Measurements from ENCODE around the gene MKRN2OS. TPM values are rescaled to one million over a fixed set of nuclear protein-coding genes. Genes with fewer than 3 reads are reported as not detected.

Gene MKRN2OS
- under 1 TPM; 0.17 to 0.42 TPM for total RNA-seq
- polyA plus RNA-seq, result under 1 TPM; 0.06 to 0.17 TPM

GRCh38 chr3:12545473-12545791 lies at the start of gene MKRN2OS:
Gene MKRN2OS (minus strand): TSS chr3:12545499. CDS start chr3:12545464, 35 bp downstream.
- H3K36me3 ChIP-seq (ENCODE audit: control insufficient read depth in 4 of 4, insufficient read depth in 3 of 4, low read depth in 1 of 4, low read length in 3 of 4), result no peaks in the 10 kb centered on the region
- H3K27me3 ChIP-seq (ENCODE audit: control insufficient read depth in 4 of 4, insufficient read depth in 4 of 4, low read length in 3 of 4), result no peaks in the 10 kb centered on the region
- no peaks in the 10 kb centered on the region for H3K9me3 ChIP-seq (ENCODE audit: control insufficient read depth in 4 of 4, low read length in 3 of 4)
- no peak for DNase-seq (ENCODE audit: low spot score)
- TF ChIP-seq RXRA (IDR thresholded peaks at IDR 0.05), result no peak
- no peak for TF ChIP-seq FOXA1 (IDR thresholded peaks at IDR 0.05)
- no peak for TF ChIP-seq YY1 (IDR thresholded peaks at IDR 0.05)
- no peak for TF ChIP-seq REST (IDR thresholded peaks at IDR 0.05)
- no peak for TF ChIP-seq GABPA (IDR thresholded peaks at IDR 0.05 in 1 of 2, conservative IDR thresholded peaks at IDR 0.05 in 1 of 2)
- TF ChIP-seq JUND (IDR thresholded peaks at IDR 0.05), result peak in 1 of 2 donors; percentile 16
- TF ChIP-seq HNF4A (conservative IDR thresholded peaks at IDR 0.05), result no peak
- no peak for TF ChIP-seq ATF3 (IDR thresholded peaks at IDR 0.05)
- no peak for TF ChIP-seq RAD21 (IDR thresholded peaks at IDR 0.05)
- H3K4me3 ChIP-seq (ENCODE audit: low read depth in 1 of 3, low read length in 3 of 3), result no peak within 1 kb of the TSS
- H3K4me1 ChIP-seq (ENCODE audit: control insufficient read depth in 4 of 4, insufficient read depth in 4 of 4, low read length in 3 of 4), result no peaks in the 10 kb centered on the region
- 36% methylated on average over 4 of the region's 4 CpGs for WGBS
- no peak within 1 kb of the TSS for H3K27ac ChIP-seq (ENCODE audit: low read depth in 1 of 2, low read length in 2 of 2)
- no peak within 1 kb of the TSS for H3K9ac ChIP-seq (ENCODE audit: low read depth in 1 of 2, low read length in 2 of 2)

- Histone ChIP-seq H3K36me3 (ENCODE audit: control insufficient read depth in 4 of 4, insufficient read depth in 3 of 4, low read depth in 1 of 4, low read length in 3 of 4) (peaks cover 2 to 47% (median 42%) of the 10 kb centered on the region in 4 donors), H3K4me3 (ENCODE audit: low read depth in 1 of 3, low read length in 3 of 3) (no peak overlapping the region), H3K27me3 (ENCODE audit: control insufficient read depth in 4 of 4, insufficient read depth in 4 of 4, low read length in 3 of 4) (no peaks in the 10 kb centered on the region), H3K4me1 (ENCODE audit: control insufficient read depth in 4 of 4, insufficient read depth in 4 of 4, low read length in 3 of 4) (peaks cover 0 to 2% (median 0%) of the 10 kb centered on the region in 4 donors), H3K9ac (ENCODE audit: low read depth in 1 of 2, low read length in 2 of 2) (no peak overlapping the region), H3K9me3 (ENCODE audit: control insufficient read depth in 4 of 4, low read length in 3 of 4) (no peaks in the 10 kb centered on the region), H3K27ac (ENCODE audit: low read depth in 1 of 2, low read length in 2 of 2) (no peak overlapping the region)
- 95% methylated on average over 3 of the region's 3 CpGs for WGBS
- TF ChIP-seq FOXA2 (IDR thresholded peaks at IDR 0.05) (no peak), EGR1 (IDR thresholded peaks at IDR 0.05; ENCODE audit: low read depth in 2 of 2) (no peak), YY1 (IDR thresholded peaks at IDR 0.05) (no peak), CTCF (IDR thresholded peaks at IDR 0.05; ENCODE audit: low read depth, low read length, missing input control) (no peak), TAF1 (conservative IDR thresholded peaks at IDR 0.05) (no peak), MAX (IDR thresholded peaks at IDR 0.05) (no peak), JUND (IDR thresholded peaks at IDR 0.05) (no peak), HNF4G (IDR thresholded peaks at IDR 0.05) (no peak), ZBTB33 (IDR thresholded peaks at IDR 0.05) (no peak), NR2F2 (IDR thresholded peaks at IDR 0.05) (no peak), REST (IDR thresholded peaks at IDR 0.05) (no peak), GABPA (IDR thresholded peaks at IDR 0.05 in 1 of 2, conservative IDR thresholded peaks at IDR 0.05 in 1 of 2) (no peak), FOXA1 (IDR thresholded peaks at IDR 0.05) (no peak), SP1 (IDR thresholded peaks at IDR 0.05) (no peak), HNF4A (conservative IDR thresholded peaks at IDR 0.05) (no peak), RXRA (IDR thresholded peaks at IDR 0.05) (no peak), RAD21 (IDR thresholded peaks at IDR 0.05) (no peak), ATF3 (IDR thresholded peaks at IDR 0.05) (no peak)
- DNase-seq (ENCODE audit: low spot score), result no peak
Measured at GRCh38 chr3:12593473-12593872, 48.2 kb upstream of the MKRN2OS start.

Data from liver (tissue), 9 donors.